ENCODE data around the gene PEF1. TPM values are rescaled to one million over a fixed set of nuclear protein-coding genes. Genes with fewer than 3 reads are reported as not detected.

PEF1 gene
- total and polyA plus RNA-seq, 2 donors (not counting 3 experiments of a cell fraction or from before 2014, with no cell fraction given) = 73.3 to 161 TPM

- intact Hi-C loops (cut with micrococcal nuclease) = no loop called here
- CTCF ChIA-PET = interaction anchor here (0.7 to 5.5 kb wide), 6 partner anchors 17 to 46 kb away, joined by 4 to 73 read pairs (median 6); no protein-coding TSS in a partner anchor
- Histone ChIP-seq H3K27ac (ENCODE audit: insufficient read depth, low read depth, low read length) (no peak overlapping the region), H3K36me3 (ENCODE audit: control insufficient read depth in 2 of 2, extremely low read depth in 1 of 2, insufficient read depth in 2 of 2, low read length in 2 of 2) (peaks cover 0 to 2% of the 10 kb centered on the region in 2 experiments), H2AFZ (ENCODE audit: low read depth, low read length) (no peak overlapping the region), H3K4me3 (replicated peaks in 1 of 3; ENCODE audit: insufficient read depth in 1 of 3, low read depth in 1 of 3, low read length in 3 of 3) (no peak overlapping the region), H3K9me1 (replicated peaks; ENCODE audit: control insufficient read depth, extremely low read depth, insufficient read depth, low read length) (no peaks in the 10 kb centered on the region), H3K4me2 (ENCODE audit: insufficient read depth, low read length) (no peak overlapping the region), H3K27me3 (ENCODE audit: control insufficient read depth in 2 of 2, insufficient read depth in 2 of 2, low read length in 2 of 2) (no peaks in the 10 kb centered on the region), H3K4me1 (ENCODE audit: control insufficient read depth, extremely low read depth, insufficient read depth, low read length) (peaks cover 40% of the 10 kb centered on the region), H3K9ac (replicated peaks; ENCODE audit: extremely low read depth, insufficient read depth, low read length) (no peak overlapping the region), H3K9me3 (replicated peaks; ENCODE audit: control insufficient read depth, insufficient read depth, low read length) (no peaks in the 10 kb centered on the region), H4K20me1 (replicated peaks; ENCODE audit: control insufficient read depth, extremely low read depth, insufficient read depth, low read length) (no peaks in the 10 kb centered on the region), H3K79me2 (ENCODE audit: control insufficient read depth, insufficient read depth, low read length) (no peaks in the 10 kb centered on the region)
- FAIRE-seq (no peak), DNase-seq (ENCODE audit: low read depth, low spot score) (no peak)
- BruUV-seq (replicated peaks) = no TSS peak
- POLR2A ChIA-PET = no interaction called here
- TF ChIP-seq, protein P1, sequence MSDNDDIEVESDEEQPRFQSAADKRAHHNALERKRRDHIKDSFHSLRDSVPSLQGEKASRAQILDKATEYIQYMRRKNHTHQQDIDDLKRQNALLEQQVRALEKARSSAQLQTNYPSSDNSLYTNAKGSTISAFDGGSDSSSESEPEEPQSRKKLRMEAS (IDR thresholded peaks at IDR 0.05; ENCODE audit: insufficient read depth, insufficient read length) = no peak
- TF ChIP-seq POLR2A (IDR thresholded peaks at IDR 0.05; ENCODE audit: low read depth, low read length) = no peak
- no peak for TF ChIP-seq GATA2 (IDR thresholded peaks at IDR 0.05; ENCODE audit: insufficient read depth, insufficient read length, low read depth, low read length)
- TF ChIP-seq MYC (IDR thresholded peaks at IDR 0.05; ENCODE audit: low read depth, low read length) = no peak
- no peak for TF ChIP-seq FOS (IDR thresholded peaks at IDR 0.05; ENCODE audit: borderline replicate concordance, insufficient read depth, low read length)
- no peak for TF ChIP-seq EZH2 (IDR thresholded peaks at IDR 0.05; ENCODE audit: borderline replicate concordance, low read depth, low read length, severe bottlenecking)
- dilution Hi-C loops (cut with MboI; ENCODE audit: extremely low pct_ligation_motif_present, low sequenced_read_pairs) = no loop called here
Observed at GRCh38 chr1:31592132-31592531, 52.5 kb downstream of the PEF1 start.

DNA sequence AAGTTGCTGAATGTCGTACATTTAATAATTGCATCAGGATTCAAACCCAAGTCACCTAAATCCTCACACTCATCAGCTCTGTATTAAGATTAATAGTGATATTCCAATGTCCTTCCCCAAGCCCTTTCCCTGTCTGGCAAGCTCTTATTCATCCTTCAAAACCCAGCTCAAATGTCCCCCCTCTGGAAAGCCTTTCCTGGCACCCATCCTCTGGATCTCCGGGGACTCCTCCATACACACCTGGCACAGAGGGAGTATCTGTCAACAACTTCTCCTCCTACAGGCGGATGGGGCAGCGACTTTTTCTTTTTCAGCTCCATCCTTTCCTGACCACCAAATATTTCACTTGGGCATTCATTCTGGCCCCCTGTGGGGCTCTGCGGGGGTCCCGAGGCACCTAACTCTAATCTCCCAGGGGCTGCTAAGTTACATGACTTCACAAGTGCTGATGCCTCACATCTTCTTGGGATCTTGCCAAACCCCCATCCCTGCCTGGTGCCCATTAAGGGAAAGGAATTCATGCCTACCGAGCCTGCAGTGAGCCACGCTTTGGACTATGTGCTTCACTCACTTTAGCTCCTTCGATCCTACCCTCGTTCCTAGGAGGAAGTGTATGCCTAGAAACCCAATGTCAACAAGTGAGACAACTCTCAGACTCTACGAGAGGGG lies 53.1 kb downstream of the PEF1 start:
- BruUV-seq (replicated peaks) = no TSS peak
- no peaks in the 10 kb centered on the region for H3K9me1 ChIP-seq (replicated peaks; ENCODE audit: control insufficient read depth, extremely low read depth, insufficient read depth, low read length)
- ChIA-PET POLR2A (no interaction called here), CTCF (interaction anchor here (0.7 to 5.5 kb wide), 10 partner anchors 11 to 46 kb away, joined by 3 to 73 read pairs (median 4); no protein-coding TSS in a partner anchor)
- no peak overlapping the region for H2AFZ ChIP-seq (ENCODE audit: low read depth, low read length)
- H3K9ac ChIP-seq (replicated peaks; ENCODE audit: extremely low read depth, insufficient read depth, low read length) = no peak overlapping the region
- no peak for DNase-seq (ENCODE audit: low read depth, low spot score)
- peaks cover 0 to 2% of the 10 kb centered on the region in 2 experiments for H3K36me3 ChIP-seq (ENCODE audit: control insufficient read depth in 2 of 2, extremely low read depth in 1 of 2, insufficient read depth in 2 of 2, low read length in 2 of 2)
- H3K27ac ChIP-seq (ENCODE audit: insufficient read depth, low read depth, low read length) = no peak overlapping the region
- dilution Hi-C loops (cut with MboI; ENCODE audit: extremely low pct_ligation_motif_present, low sequenced_read_pairs) (no loop called here), intact Hi-C loops (cut with micrococcal nuclease) (no loop called here)
- H3K79me2 ChIP-seq (ENCODE audit: control insufficient read depth, insufficient read depth, low read length) = no peaks in the 10 kb centered on the region
- no peak overlapping the region for H3K4me2 ChIP-seq (ENCODE audit: insufficient read depth, low read length)
- no peaks in the 10 kb centered on the region for H3K9me3 ChIP-seq (replicated peaks; ENCODE audit: control insufficient read depth, insufficient read depth, low read length)
- FAIRE-seq = no peak
- peaks cover 35% of the 10 kb centered on the region for H3K4me1 ChIP-seq (ENCODE audit: control insufficient read depth, extremely low read depth, insufficient read depth, low read length)
- no peaks in the 10 kb centered on the region for H3K27me3 ChIP-seq (ENCODE audit: control insufficient read depth in 2 of 2, insufficient read depth in 2 of 2, low read length in 2 of 2)
- no peak overlapping the region for H3K4me3 ChIP-seq (replicated peaks in 1 of 3; ENCODE audit: insufficient read depth in 1 of 3, low read depth in 1 of 3, low read length in 3 of 3)
- H4K20me1 ChIP-seq (replicated peaks; ENCODE audit: control insufficient read depth, extremely low read depth, insufficient read depth, low read length) = no peaks in the 10 kb centered on the region
- no peak for TF ChIP-seq POLR2A (IDR thresholded peaks at IDR 0.05; ENCODE audit: low read depth, low read length)
- no peak for TF ChIP-seq JUN (IDR thresholded peaks at IDR 0.05; ENCODE audit: borderline replicate concordance, insufficient read depth, insufficient read length, low read depth)
- TF ChIP-seq, protein P1 (IDR thresholded peaks at IDR 0.05; ENCODE audit: insufficient read depth, insufficient read length) = no peak
- no peak for TF ChIP-seq FOS (IDR thresholded peaks at IDR 0.05; ENCODE audit: borderline replicate concordance, insufficient read depth, low read length)
- TF ChIP-seq POLR2AphosphoS5 (IDR thresholded peaks at IDR 0.05; ENCODE audit: insufficient read depth, low read depth, low read length) = no peak
- TF ChIP-seq EZH2 (IDR thresholded peaks at IDR 0.05; ENCODE audit: borderline replicate concordance, low read depth, low read length, severe bottlenecking) = no peak
- TF ChIP-seq MYC (IDR thresholded peaks at IDR 0.05; ENCODE audit: low read depth, low read length) = no peak
- TF ChIP-seq GATA2 (IDR thresholded peaks at IDR 0.05; ENCODE audit: insufficient read depth, insufficient read length, low read depth, low read length) = no peak
- TF ChIP-seq CTCF (IDR thresholded peaks at IDR 0.05; ENCODE audit: extremely low read depth in 1 of 2, insufficient read depth in 1 of 2, low read depth in 1 of 2, low read length in 2 of 2) = no peak
